ENCODE measurements around the gene TARM1. TPM values are rescaled to one million over a fixed set of nuclear protein-coding genes. Genes with fewer than 3 reads are reported as not detected.

The TARM1 gene
- total and polyA plus RNA-seq, 2 of the 4 experiments (the other 2 are of a cell fraction) = not detected

DNA sequence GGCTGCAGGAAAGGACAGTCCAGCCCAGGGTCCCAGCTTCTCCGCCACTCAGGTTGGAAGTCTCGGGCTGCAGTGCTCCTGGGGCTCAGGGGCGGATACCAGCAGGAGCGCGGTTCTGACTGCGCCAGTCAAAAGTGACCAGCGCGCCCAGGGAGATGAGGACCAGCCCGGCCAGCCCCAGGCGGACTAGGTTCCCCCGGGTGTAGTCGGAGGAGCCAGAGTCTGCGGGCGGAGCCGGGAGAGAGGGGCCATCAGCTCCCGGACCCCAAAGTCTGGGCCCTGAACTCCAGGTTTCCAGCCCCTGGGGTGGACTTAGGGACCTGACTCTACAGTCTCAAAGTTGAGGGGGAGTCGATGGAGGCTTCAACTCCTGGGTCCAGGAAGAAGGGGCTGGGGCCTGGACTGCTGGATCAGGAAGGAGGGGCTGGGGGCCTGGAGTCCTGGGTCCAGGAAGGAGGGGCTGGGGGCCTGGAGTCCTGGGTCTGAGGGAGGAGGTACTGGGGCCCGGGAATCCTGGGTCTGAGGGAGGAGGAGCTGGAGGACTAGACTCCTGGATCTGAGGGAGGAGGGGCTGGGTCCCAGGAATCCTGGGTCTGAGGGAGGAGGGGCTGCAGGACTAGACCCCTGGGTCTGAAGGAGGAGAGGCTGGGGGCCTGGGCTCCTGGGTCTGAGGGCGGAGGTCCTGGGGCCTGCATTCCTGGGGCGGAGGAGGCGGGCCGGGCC lies 14.1 kb upstream of the TARM1 start:
- Histone ChIP-seq H3K18ac (ENCODE audit: low read depth, low read length) (no peak overlapping the region), H4K20me1 (ENCODE audit: insufficient read depth, low read length) (no peaks in the 10 kb centered on the region), H2AK9ac (replicated peaks; ENCODE audit: low read depth, low read length, poor library complexity) (peak overlapping the region; percentile 90), H4K8ac (ENCODE audit: low read depth in 2 of 2, low read length in 2 of 2) (peak overlapping the region; percentile 32 to 33; a peak in 1 of 4 replicates), H2AK5ac (ENCODE audit: low read depth, low read length) (no peak overlapping the region), H3K9me1 (ENCODE audit: insufficient read depth, low read length) (no peaks in the 10 kb centered on the region), H3K4me1 (ENCODE audit: control insufficient read depth, insufficient read depth, low read length) (peaks cover 6% of the 10 kb centered on the region), H4K91ac (ENCODE audit: insufficient read depth, low read depth, low read length) (no peak overlapping the region), H3K4me3 (ENCODE audit: insufficient read depth, low read depth, low read length) (peak overlapping the region; percentile 39; the same call in 1 of the 2 replicates), H3K27ac (ENCODE audit: insufficient read depth, low read length) (no peak overlapping the region), H2AFZ (replicated peaks; ENCODE audit: low read length, poor library complexity) (peak overlapping the region; percentile 95), H3K56ac (ENCODE audit: extremely low read depth, insufficient read depth, low read length) (no peak overlapping the region), H3K9ac (ENCODE audit: low read depth, low read length) (peak overlapping the region; percentile 31; the same call in 1 of the 2 replicates), H3K4ac (ENCODE audit: low read depth, low read length) (no peak overlapping the region; the same call in 1 of the 2 replicates), H3K23ac (ENCODE audit: low read depth, low read length) (no peak overlapping the region), H3K4me2 (ENCODE audit: low read depth, low read length) (peak overlapping the region; percentile 85), H3K36me3 (ENCODE audit: control insufficient read depth, insufficient read depth, low read length) (no peaks in the 10 kb centered on the region), H3K27me3 (ENCODE audit: control insufficient read depth, insufficient read depth, low read length) (peaks cover 3% of the 10 kb centered on the region; the same call in 1 of the 2 replicates), H2BK5ac (ENCODE audit: low read depth, low read length, poor library complexity, severe bottlenecking) (no peak overlapping the region), H3K79me1 (ENCODE audit: low read depth in 1 of 2, low read length in 2 of 2) (no peaks in the 10 kb centered on the region), H2BK15ac (ENCODE audit: low read depth, low read length) (no peak overlapping the region), H4K5ac (ENCODE audit: low read depth, low read length) (no peak overlapping the region; the same call in 1 of the 2 replicates), H2BK20ac (ENCODE audit: low read depth, low read length) (no peak overlapping the region), H3K14ac (replicated peaks; ENCODE audit: low read depth, low read length) (no peak overlapping the region), H2BK120ac (ENCODE audit: low read depth, low read length) (no peak overlapping the region), H3K9me3 (ENCODE audit: control insufficient read depth, insufficient read depth, low read length) (no peaks in the 10 kb centered on the region)
- dilution Hi-C loops (cut with HindIII; ENCODE audit: low sequenced_read_pairs, unreplicated experiment) = no loop called here
- WGBS, 2 experiments (ENCODE audit: extremely low coverage in 2 of 2, insufficient read length in 1 of 2) = 64% methylated on average over 16 of the region's 22 CpGs; no CpG with 5 or more reads in 1 of the 2 experiments
- intact Hi-C loops (cut with micrococcal nuclease) = loop anchor here (5.0 to 10.0 kb wide), 2 partner anchors 288 to 760 kb away; partner anchors contain the start of gene ZNF845
- in situ Hi-C loops (cut with MboI; ENCODE audit: low sequenced_read_pairs) = no loop called here
- BruUV-seq (replicated peaks) = no TSS peak
- ChIA-PET POLR2A (ENCODE audit: unreplicated experiment) (no interaction called here), CTCF (interaction anchor here (0.5 kb wide), 1 partner anchor 307 kb away, joined by 3 read pairs; no protein-coding TSS in a partner anchor)
- ATAC-seq (ENCODE audit: low read depth) (no peak), DNase-seq (no peak)
- TF ChIP-seq CHD1 (IDR thresholded peaks at IDR 0.05; ENCODE audit: low read depth, low read length) = no peak

All from IMR-90 (cell line).